AG10803 (cell line): ENCODE measurements around the gene CACNA1I.

Source experiments
- DNase-seq: peaks from one replicate; pipeline ENCODE4 v3.0.0; 2010; ENCODE audit warnings: low read depth
- H3K4me3 ChIP-seq: 2 replicates; pipeline ENCODE4 v1.5.1; 2011; ENCODE audit warnings: mild to moderate bottlenecking, low read length, control low read depth
- CTCF ChIP-seq: conservative IDR thresholded peaks from 2 replicates; pipeline ENCODE4 v1.5.1; 2011; ENCODE audit warnings: mild to moderate bottlenecking, low read length, control low read depth, inconsistent platforms

Gene CACNA1I

GRCh38 chr22:39683639-39684038 lies 113.1 kb downstream of the CACNA1I start:
- H3K4me3 ChIP-seq = no peak overlapping the region
- no peak for DNase-seq
- no peak for TF ChIP-seq CTCF

GRCh38 chr22:39684702-39685281 lies 114.2 kb downstream of the CACNA1I start:
- no peak for DNase-seq
- TF ChIP-seq CTCF = no peak
- H3K4me3 ChIP-seq = no peak overlapping the region

- no peak overlapping the region for H3K4me3 ChIP-seq
- DNase-seq = no peak
- TF ChIP-seq CTCF = no peak
These were observed 115.0 kb downstream of the CACNA1I start for GRCh38 chr22:39685336-39686177.

GRCh38 chr22:39686178-39686620 lies 115.6 kb downstream of the CACNA1I start:
- no peak for TF ChIP-seq CTCF
- no peak overlapping the region for H3K4me3 ChIP-seq
- no peak for DNase-seq

GRCh38 chr22:39686776-39687525 lies 116.4 kb downstream of the CACNA1I start:
- no peak for DNase-seq
- no peak overlapping the region for H3K4me3 ChIP-seq
- no peak for TF ChIP-seq CTCF

GRCh38 chr22:39688186-39688785 lies 117.7 kb downstream of the CACNA1I start:
- TF ChIP-seq CTCF = no peak
- no peak for DNase-seq

More at GRCh38 chr22:39688186-39688785, 117.7 kb downstream of the CACNA1I start:
- H3K4me3 ChIP-seq = no peak overlapping the region
